NCI-H187 treated with DMSO at 0.1 percent for 48 hours (cell line): Measurements from ENCODE around the gene MYL12A.
"Not testable (repeated sequence)": the region's sequence is repeated elsewhere in the genome, so short reads cannot be mapped to it uniquely, and the experiment has no call there.

Source experiments
- DNase-seq: peaks from one replicate; lab custom pipeline; 2025; lab: John Stamatoyannopoulos, UW

Gene MYL12A

GRCh38 chr18:3255611-3256165 is 8.1 kb downstream of the MYL12A start:
- DNase-seq, result no peak

- DNase-seq, result no peak
These were observed 9.4 kb downstream of the MYL12A start for GRCh38 chr18:3256693-3257626.

- DNase-seq, result no peak
These were observed 10.1 kb downstream of the MYL12A start for GRCh38 chr18:3257627-3258120.

GRCh38 chr18:3260995-3261372 is 13.4 kb downstream of the MYL12A start:
- no peak for DNase-seq

- no peak for DNase-seq
These were observed 14.0 kb downstream of the MYL12A start, which contains the start of gene MYL12B for GRCh38 chr18:3261373-3262233. TSS of gene MYL12B (plus strand) at chr18:3262133. CDS start at chr18:3272899, 10,766 bp downstream.

GRCh38 chr18:3262234-3263131 is 14.9 kb downstream of the MYL12A start:
- DNase-seq, result no peak

- DNase-seq, result no peak
These were observed 15.6 kb downstream of the MYL12A start for GRCh38 chr18:3263132-3263700.

- DNase-seq, result no peak
These were observed 16.8 kb downstream of the MYL12A start for GRCh38 chr18:3264362-3264761.

GRCh38 chr18:3265564-3266033 is 18.0 kb downstream of the MYL12A start:
- DNase-seq, result no peak

- DNase-seq, result no peak
These were observed 18.5 kb downstream of the MYL12A start for GRCh38 chr18:3266062-3266608.

GRCh38 chr18:3268306-3268705 is 20.7 kb downstream of the MYL12A start:
- no peak for DNase-seq

- no peak for DNase-seq
These were observed 21.8 kb downstream of the MYL12A start for GRCh38 chr18:3269241-3269913.

GRCh38 chr18:3269914-3270299 is 22.3 kb downstream of the MYL12A start:
- no peak for DNase-seq

GRCh38 chr18:3273042-3273441 is 25.4 kb downstream of the MYL12A start:
- DNase-seq, result no peak

- not testable (repeated sequence) for DNase-seq
These were observed 30.1 kb downstream of the MYL12A start for GRCh38 chr18:3277643-3278213.

- no peak for DNase-seq
These were observed 31.9 kb downstream of the MYL12A start for GRCh38 chr18:3279201-3280185.

- no peak for DNase-seq
These were observed 34.1 kb downstream of the MYL12A start for GRCh38 chr18:3281456-3282400.
